HepG2 (cell line): Measurements from ENCODE around the gene MT1F. TPM values are rescaled to one million over a fixed set of nuclear protein-coding genes. Genes with fewer than 3 reads are reported as not detected.
A peak's percentile ranks its signal among the peaks of the same experiment; 100 is the strongest.

Experiments used
- AGO2 ChIP-seq: fragments of 200-400 bp; formaldehyde crosslinking; optimal IDR thresholded peaks from 2 replicates; pipeline ENCODE3; 2017; ENCODE audit warnings: mild to moderate bottlenecking, low read depth, low read length, moderate library complexity
- CAMTA2 ChIP-seq: sonication (generic); formaldehyde crosslinking; IDR thresholded peaks from 2 replicates; pipeline ENCODE4 v1.4.0; 2020; ENCODE audit warnings: mild to moderate bottlenecking, missing genetic modification reagents, borderline replicate concordance
- CREM ChIP-seq, 2 experiments: sonication (generic) in 1 of 2; formaldehyde crosslinking in 1 of 2; IDR thresholded peaks; 2 replicates each; pipeline versions ENCODE4 v1.4.0 to v1.6.1; 2016 to 2020; ENCODE audit warnings: antibody characterized with exemption in 1 of 2, mild to moderate bottlenecking in 1 of 2, missing genetic modification reagents in 1 of 2
- GPBP1L1 ChIP-seq: sonication (generic); formaldehyde crosslinking; IDR thresholded peaks from 2 replicates; pipeline ENCODE4 v1.5.0; 2020; ENCODE audit warnings: mild to moderate bottlenecking, missing genetic modification reagents
- HOXA5 ChIP-seq: sonication (generic); formaldehyde crosslinking; IDR thresholded peaks from 2 replicates; pipeline ENCODE4 v1.4.0; 2020; ENCODE audit warnings: missing genetic modification reagents
- MAF1 ChIP-seq: sonication (generic); formaldehyde crosslinking; IDR thresholded peaks from 2 replicates; pipeline ENCODE4 v1.5.0; 2020; ENCODE audit warnings: missing genetic modification reagents, borderline replicate concordance
- MIER2 ChIP-seq: IDR thresholded peaks from 2 replicates; pipeline ENCODE4 v1.6.1; 2016; ENCODE audit warnings: missing biosample characterization, missing genetic modification reagents
- NONO ChIP-seq, 2 experiments: fragments of 450-650 bp in 1 of 2; sonication (generic) in 1 of 2; formaldehyde crosslinking in 1 of 2; IDR thresholded peaks in 1 of 2; conservative IDR thresholded peaks in 1 of 2; 2 replicates each; pipeline versions ENCODE4 v1.6.1 to v1.8.0; 2017 to 2022; ENCODE audit warnings: mild to moderate bottlenecking in 1 of 2, missing genetic modification reagents in 1 of 2, moderate library complexity in 1 of 2
- SKI ChIP-seq: fragments of 450-650 bp; IDR thresholded peaks from one replicate; pipeline ENCODE4 v1.6.1; 2018; ENCODE audit warnings: mild to moderate bottlenecking; ENCODE audit not compliant: partially characterized antibody
- TEAD3 ChIP-seq: optimal IDR thresholded peaks from 2 replicates; pipeline ENCODE3; 2016; ENCODE audit warnings: borderline replicate concordance
- ZBTB7B ChIP-seq: sonication (generic); formaldehyde crosslinking; IDR thresholded peaks from 2 replicates; pipeline ENCODE4 v1.4.0; 2020; ENCODE audit warnings: missing genetic modification reagents
- ZFP41 ChIP-seq: sonication (generic); formaldehyde crosslinking; IDR thresholded peaks from 2 replicates; pipeline ENCODE4 v1.4.0; 2020; ENCODE audit warnings: mild to moderate bottlenecking, missing genetic modification reagents, borderline replicate concordance
- ZFX ChIP-seq: sonication (generic); formaldehyde crosslinking; IDR thresholded peaks from 2 replicates; pipeline ENCODE4 v1.4.0; 2020; ENCODE audit warnings: mild to moderate bottlenecking, low read depth, missing genetic modification reagents, moderate library complexity
- ZNF101 ChIP-seq: sonication (generic); formaldehyde crosslinking; IDR thresholded peaks from 2 replicates; pipeline ENCODE4 v1.4.0; 2020; ENCODE audit warnings: mild to moderate bottlenecking, low read depth, missing genetic modification reagents, borderline replicate concordance
- ZNF383 ChIP-seq: sonication (generic); formaldehyde crosslinking; IDR thresholded peaks from 2 replicates; pipeline ENCODE4 v1.4.0; 2020; ENCODE audit warnings: missing genetic modification reagents, mild to moderate bottlenecking, borderline replicate concordance
- ZNF44 ChIP-seq: sonication (generic); formaldehyde crosslinking; IDR thresholded peaks from 2 replicates; pipeline ENCODE4 v1.5.1; 2020; ENCODE audit warnings: mild to moderate bottlenecking, missing genetic modification reagents
- ZNF646 ChIP-seq: sonication (generic); formaldehyde crosslinking; IDR thresholded peaks from 2 replicates; pipeline ENCODE4 v1.9.0; 2021; ENCODE audit warnings: mild to moderate bottlenecking, missing genetic modification reagents
- ZNF891 ChIP-seq: sonication (generic); formaldehyde crosslinking; IDR thresholded peaks from 2 replicates; pipeline ENCODE4 v1.5.0; 2020; ENCODE audit warnings: mild to moderate bottlenecking, missing genetic modification reagents
- polyA plus RNA-seq, 8 experiments: library from polyadenylated mRNA; depleted of rRNA in 3 of 8; stranded (reverse) in 7 of 8; unstranded in 1 of 8; fragments of >200 nt; fragmentation: Illumina TruSeq in 4 of 8; extraction: Trizol in 4 of 8; gene quantifications; 2 replicates each; pipeline versions ENCODE4 v1.2.1 to v1.2.3, GENCODE V29; 2011 to 2016; ENCODE audit warnings: low read depth in 4 of 8, missing spikeins in 1 of 8, mixed read lengths in 1 of 8; ENCODE audit not compliant: insufficient read depth in 1 of 8
- total RNA-seq, 5 experiments: library from RNA; depleted of rRNA; stranded (reverse); fragments of >200 nt; fragmentation: Illumina TruSeq; extraction: Trizol; gene quantifications; 2 replicates each; pipeline ENCODE4 v1.2.3, GENCODE V29; 2016; ENCODE audit warnings: low read depth in 1 of 5
- TF ChIP-seq, protein P1 (sequence below): IDR thresholded peaks from 2 replicates; pipeline ENCODE4 v1.6.1; 2016; ENCODE audit warnings: missing biosample characterization, missing genetic modification reagents, low read depth

The MT1F gene
- total and polyA plus RNA-seq, 2 of the 13 experiments (the other 11 are each of a cell fraction or from before 2014, with no cell fraction given): 1.9 to 169 TPM

GRCh38 chr16:56681939-56682702 lies 24.4 kb downstream of the MT1F start, which contains the start of gene MT1X (continued):
- 0 out of 2 replicates have a peak, but pooled peaks have one; percentile 68 for TF ChIP-seq ZNF44 (CRISPR knock-in tag)
- TF ChIP-seq CAMTA2 (CRISPR knock-in tag): no peak
- peak; percentile 54 for TF ChIP-seq TEAD3 (CRISPR knock-in tag)
- no peak for TF ChIP-seq ZFP41 (CRISPR knock-in tag)
- TF ChIP-seq, protein P1, sequence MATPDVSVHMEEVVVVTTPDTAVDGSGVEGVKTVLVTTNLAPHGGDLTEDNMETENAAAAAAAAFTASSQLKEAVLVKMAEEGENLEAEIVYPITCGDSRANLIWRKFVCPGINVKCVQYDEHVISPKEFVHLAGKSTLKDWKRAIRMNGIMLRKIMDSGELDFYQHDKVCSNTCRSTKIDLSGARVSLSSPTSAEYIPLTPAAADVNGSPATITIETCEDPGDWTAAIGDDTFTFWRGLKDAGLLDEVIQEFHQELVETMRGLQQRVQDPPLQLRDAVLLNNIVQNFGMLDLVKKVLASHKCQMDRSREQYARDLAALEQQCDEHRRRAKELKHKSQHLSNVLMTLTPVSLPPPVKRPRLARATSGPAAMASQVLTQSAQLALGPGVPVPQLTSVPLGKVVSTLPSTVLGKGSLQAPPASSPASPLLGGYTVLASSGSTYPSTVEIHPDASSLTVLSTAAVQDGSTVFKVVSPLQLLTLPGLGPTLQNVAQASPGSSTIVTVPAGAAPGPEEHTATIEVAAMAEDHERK (CRISPR knock-in tag): no peak
- TF ChIP-seq NONO (IDR thresholded peaks at IDR 0.05): no peak
- TF ChIP-seq NONO (CRISPR knock-in tag; conservative IDR thresholded peaks at IDR 0.05): peak; percentile 91
- no peak for TF ChIP-seq CREM (IDR thresholded peaks at IDR 0.05)
- no peak for TF ChIP-seq CREM (CRISPR knock-in tag; IDR thresholded peaks at IDR 0.05)
- no peak for TF ChIP-seq GPBP1L1
- TF ChIP-seq HOXA5 (CRISPR knock-in tag): no peak
- no peak for TF ChIP-seq MAF1 (CRISPR knock-in tag)
- TF ChIP-seq AGO2: no peak
- no peak for TF ChIP-seq ZNF891 (CRISPR knock-in tag)
- TF ChIP-seq ZBTB7B: peak; percentile 56; the same call in 1 of the 2 replicates
- peak; percentile 44; the same call in 1 of the 2 replicates for TF ChIP-seq ZNF383 (CRISPR knock-in tag)
- TF ChIP-seq SKI: no peak
- peak; percentile 7; the same call in 1 of the 2 replicates for TF ChIP-seq MIER2
- TF ChIP-seq ZNF646 (CRISPR knock-in tag): no peak
- TF ChIP-seq ZNF101 (CRISPR knock-in tag): peak; percentile 62; the same call in 1 of the 2 replicates
- TF ChIP-seq ZFX (CRISPR knock-in tag): peak; percentile 84
